EL (cell line): ENCODE results near the gene SLC4A11.
"Not testable (repeated sequence)": the region's sequence is repeated elsewhere in the genome, so short reads cannot be mapped to it uniquely, and the experiment has no call there.

Experiments
- DNase-seq: peaks from one replicate; pipeline ENCODE4 v3.0.0-alpha.2; 2016

Gene SLC4A11

GRCh38 chr20:3199976-3200755 is 38.8 kb downstream of the SLC4A11 start:
- no peak for DNase-seq

- no peak for DNase-seq
These were observed 39.8 kb downstream of the SLC4A11 start for GRCh38 chr20:3199206-3199605.

- DNase-seq: no peak
These were observed 43.3 kb downstream of the SLC4A11 start for GRCh38 chr20:3195590-3196237.

DNA sequence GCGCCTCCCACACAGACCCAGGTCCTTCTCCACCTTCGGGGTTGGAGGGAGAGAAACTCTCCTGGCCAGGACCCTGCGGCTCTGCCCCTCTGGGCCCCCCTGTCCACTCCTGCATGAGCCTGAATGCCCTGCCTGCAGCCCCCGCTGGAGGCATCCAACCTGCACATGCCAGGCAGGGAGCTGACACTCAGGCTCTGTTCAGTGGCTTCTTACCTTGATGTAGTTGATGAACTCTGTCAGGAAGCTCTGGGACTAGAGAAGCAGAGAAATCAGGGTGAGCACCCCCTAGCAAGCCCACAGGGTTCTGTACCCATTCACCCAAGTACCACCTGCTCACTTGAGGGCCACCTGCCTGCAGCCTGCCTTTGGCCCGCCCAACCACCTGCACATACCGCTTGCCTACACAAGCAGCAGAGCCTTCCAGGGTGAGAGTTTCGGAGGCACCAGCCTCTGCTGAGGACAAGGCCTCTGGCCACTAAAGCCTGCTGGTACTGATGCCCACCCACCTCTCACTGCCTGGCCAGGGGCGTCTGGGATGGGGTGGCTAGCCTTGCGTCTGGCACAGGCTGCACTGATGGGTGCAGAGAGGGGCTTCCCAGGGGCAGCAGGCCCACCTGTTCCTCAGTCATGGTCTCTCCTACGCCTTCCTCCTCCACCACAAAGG is 44.2 kb downstream of the SLC4A11 start:
- DNase-seq: no peak

DNA sequence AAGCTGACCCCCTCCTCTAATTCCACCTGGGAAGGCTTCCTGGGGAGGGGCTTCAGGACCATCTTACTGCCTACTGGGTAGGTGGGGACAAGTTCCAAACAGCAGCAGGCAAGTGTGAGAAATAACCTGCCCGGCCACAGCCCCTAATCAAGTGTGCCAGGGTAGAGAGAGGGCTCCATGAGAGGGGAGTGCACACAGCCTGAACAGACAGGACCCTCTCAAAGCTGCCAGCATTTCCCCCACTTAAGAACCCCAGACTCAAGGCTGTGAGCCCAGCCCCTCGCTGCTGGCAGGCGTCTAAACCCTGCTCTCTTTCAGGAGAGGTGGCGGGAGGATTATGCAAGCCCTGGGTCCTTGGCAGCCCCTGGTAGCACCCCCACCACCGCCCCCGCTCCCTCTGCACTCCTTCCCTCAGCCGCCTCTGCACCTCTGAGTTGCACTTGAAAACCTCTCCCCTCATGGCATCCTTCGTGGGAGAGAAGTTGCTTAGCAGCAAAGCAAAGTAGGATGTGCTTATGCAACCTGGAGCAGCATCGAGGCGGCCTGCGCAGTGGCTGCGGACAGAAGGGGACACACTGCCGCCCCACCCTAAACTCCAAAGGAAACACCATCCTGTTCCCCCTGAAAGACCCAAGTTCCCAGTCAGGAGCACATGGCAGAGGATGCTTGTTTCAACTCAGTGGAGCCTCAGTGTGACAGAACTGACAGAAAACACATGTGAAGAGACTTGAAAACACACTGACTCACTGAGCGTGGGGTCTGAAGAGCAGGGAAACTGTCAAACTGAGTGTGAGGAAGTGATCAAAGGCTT is 45.0 kb downstream of the SLC4A11 start:
- DNase-seq: no peak

- DNase-seq: no peak
These were observed 46.6 kb downstream of the SLC4A11 start for GRCh38 chr20:3192226-3193015.

DNA sequence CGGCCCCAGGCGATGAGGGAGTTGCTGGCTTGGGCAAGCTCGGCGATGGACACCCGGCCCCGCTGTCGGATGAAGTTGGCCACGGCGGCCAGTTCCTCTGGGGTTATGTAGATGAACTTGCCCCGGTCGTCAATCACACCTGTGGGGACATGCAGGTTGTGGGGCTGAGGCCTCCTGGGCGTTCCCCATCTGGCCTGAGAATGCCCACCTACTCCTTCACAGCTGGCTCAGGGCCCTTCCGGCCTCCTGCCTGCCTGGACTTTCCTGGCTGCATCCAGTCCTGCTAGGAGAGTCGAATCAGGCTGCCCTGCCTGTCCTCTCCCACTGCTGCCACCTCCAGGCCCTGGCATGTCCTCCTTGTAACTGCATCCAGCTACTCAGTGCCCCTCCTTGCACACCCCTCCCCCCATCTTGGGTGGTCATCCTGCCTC is 48.3 kb downstream of the SLC4A11 start:
- no peak for DNase-seq

- DNase-seq: no peak
These were observed 49.3 kb downstream of the SLC4A11 start for GRCh38 chr20:3189561-3190131.

GRCh38 chr20:3188823-3189413 is 50.1 kb downstream of the SLC4A11 start:
- no peak for DNase-seq

DNA sequence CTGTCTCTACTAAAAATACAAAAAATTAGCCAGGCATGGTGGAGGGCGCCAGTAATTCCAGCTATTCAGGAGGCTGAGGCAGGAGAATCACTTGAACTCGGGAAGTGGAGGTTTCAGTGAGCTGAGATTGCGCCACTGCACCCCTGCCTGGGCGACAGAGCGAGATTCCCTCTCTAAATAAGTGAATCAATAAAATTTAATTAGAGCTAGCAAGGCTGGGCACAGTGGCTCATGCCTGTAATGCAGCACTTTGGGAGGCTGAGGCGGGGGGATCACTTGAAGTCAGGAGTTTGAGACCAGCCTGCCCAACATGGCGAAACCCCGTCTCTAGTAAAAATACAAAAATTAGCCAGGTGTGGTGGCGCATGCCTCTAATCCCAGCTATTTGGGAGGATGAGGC is 51.1 kb downstream of the SLC4A11 start:
- DNase-seq: not testable (repeated sequence)

DNA sequence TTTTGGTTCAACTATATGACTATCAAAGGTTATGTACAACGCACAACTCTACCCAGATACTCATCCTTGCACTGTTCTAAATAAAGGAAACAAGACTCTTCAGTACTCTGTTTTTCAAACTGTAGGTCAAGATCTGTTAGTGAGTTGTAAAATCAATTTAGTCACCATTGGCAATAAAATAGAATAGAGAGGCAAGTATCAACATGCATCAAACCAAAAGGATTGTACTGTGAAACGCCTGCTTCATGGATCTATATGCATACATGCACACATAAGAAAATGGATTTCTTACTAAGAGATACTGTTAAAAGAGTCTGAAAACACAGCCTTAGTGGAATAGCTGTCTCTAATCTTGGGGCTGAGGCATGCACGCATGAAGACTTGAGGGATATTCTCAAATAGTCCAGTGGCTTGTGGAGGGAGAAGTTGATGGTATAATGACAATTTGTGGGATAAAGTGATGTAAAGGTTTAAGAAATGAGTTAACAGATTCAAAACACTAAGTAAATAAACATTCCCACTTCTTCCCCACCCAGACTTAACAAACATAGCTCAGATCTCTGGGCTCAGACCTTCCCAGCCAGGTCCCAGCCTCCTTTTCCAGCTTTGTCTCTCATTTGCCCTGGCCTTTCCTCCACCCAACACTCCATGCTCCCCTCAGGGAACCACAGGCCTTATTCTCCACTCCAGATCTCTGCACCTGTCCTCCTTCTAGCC is 54.9 kb downstream of the SLC4A11 start:
- DNase-seq: no peak

GRCh38 chr20:3182429-3182828 is 56.6 kb downstream of the SLC4A11 start:
- DNase-seq: not testable (repeated sequence)

DNA sequence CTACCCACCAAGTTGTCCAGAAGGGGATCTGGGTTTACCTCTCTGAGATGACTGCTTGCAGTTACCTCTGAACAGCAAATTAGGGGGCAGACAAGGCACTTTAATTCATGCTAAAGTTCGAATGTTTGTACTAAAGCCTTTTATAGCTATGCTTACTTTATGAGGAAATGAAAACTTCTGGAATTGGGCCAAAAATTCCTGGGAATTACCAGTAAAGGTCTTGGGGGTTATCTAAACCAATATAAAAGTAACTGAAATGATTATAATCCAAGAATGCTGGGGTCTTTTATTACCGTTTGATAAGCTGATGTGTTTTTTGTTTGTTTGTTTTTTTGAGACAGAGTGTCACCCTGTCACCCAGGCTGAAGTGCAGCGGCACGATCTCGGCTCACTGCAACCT is 57.7 kb downstream of the SLC4A11 start:
- no peak for DNase-seq

GRCh38 chr20:3180319-3180718 is 58.7 kb downstream of the SLC4A11 start:
- no peak for DNase-seq

DNA sequence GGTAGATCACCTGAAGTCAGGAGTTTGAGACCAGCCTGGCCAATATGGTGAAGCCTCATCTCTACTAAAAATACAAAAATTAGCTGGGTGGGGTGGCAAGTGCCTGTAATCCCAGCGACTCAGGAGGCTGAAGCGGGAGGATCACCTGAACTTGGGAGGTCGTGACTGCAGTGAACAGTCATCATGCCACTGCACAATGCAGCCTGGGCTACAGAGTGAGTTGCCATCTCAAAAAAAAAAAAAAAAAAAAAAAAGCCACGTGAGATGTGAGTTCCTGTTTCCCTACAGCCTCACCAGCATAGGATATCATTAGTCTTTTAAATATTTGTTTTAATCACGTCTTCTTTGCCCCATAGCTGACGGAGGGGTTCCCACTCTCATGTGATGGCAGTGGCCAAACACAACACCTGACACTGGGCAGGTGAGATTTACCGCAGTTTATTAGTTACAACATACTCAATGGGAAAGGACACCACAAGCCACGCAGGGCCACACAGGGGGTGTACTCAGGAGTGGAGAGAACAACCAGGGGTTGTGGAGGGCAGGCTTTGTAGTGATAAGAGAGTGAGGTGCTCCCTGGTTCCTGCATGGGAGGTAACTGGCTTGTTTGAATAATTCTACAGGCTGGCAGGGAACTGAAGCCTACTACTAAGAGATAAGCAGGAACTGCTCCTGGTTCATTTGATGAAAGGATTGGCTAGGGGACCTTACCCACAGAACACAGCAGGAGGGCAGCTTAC is 61.1 kb downstream of the SLC4A11 start:
- DNase-seq: no peak
